OCI-M1 (cell line): Measurements from ENCODE around the gene CBL.
A peak's percentile ranks its signal among the peaks of the same experiment; 100 is the strongest.

Experiments used
- DNase-seq: peaks from one replicate; lab custom pipeline; 2025; lab: John Stamatoyannopoulos, UW

Gene CBL

GRCh38 chr11:119347242-119347641, 141.1 kb downstream of the CBL start:
- no peak for DNase-seq

- no peak for DNase-seq
These were observed 141.9 kb downstream of the CBL start for GRCh38 chr11:119347940-119348605.

GRCh38 chr11:119350302-119350701, 144.2 kb downstream of the CBL start:
- no peak for DNase-seq

GRCh38 chr11:119351232-119351631, 145.1 kb downstream of the CBL start:
- no peak for DNase-seq

- DNase-seq: no peak
These were observed 146.7 kb downstream of the CBL start for GRCh38 chr11:119352857-119353260.

GRCh38 chr11:119355091-119355843, 149.1 kb downstream of the CBL start:
- no peak for DNase-seq

- peak; percentile 91 for DNase-seq
These were observed 150.4 kb downstream of the CBL start for GRCh38 chr11:119356349-119357031.

GRCh38 chr11:119357074-119357473, 150.9 kb downstream of the CBL start:
- DNase-seq: no peak
